Right forelimb (tissue), 1 donor: ENCODE data around the gene KRTAP5-1.
A peak's percentile ranks its signal among the peaks of the same experiment; 100 is the strongest.
"Not testable (repeated sequence)": the region's sequence is repeated elsewhere in the genome, so short reads cannot be mapped to it uniquely, and the experiment has no call there.

Experiments used
- DNase-seq: peaks from one replicate; pipeline ENCODE4 v3.0.0-alpha.2; 2018

KRTAP5-1 gene

GRCh38 chr11:1584661-1585370, at the start of gene KRTAP5-1:
KRTAP5-1 (minus strand) TSS chr11:1585283; CDS start chr11:1585249, 34 bp downstream.
- not testable (repeated sequence) for DNase-seq

GRCh38 chr11:1633864-1634263, 48.8 kb upstream of the KRTAP5-1 start:
- DNase-seq, result no peak

GRCh38 chr11:1632053-1632714, 47.1 kb upstream of the KRTAP5-1 start:
- no peak for DNase-seq

GRCh38 chr11:1631066-1631568, 46.0 kb upstream of the KRTAP5-1 start:
- DNase-seq, result no peak

- no peak for DNase-seq
These were observed 45.2 kb upstream of the KRTAP5-1 start for GRCh38 chr11:1630271-1630670.

- DNase-seq, result no peak
These were observed 44.5 kb upstream of the KRTAP5-1 start, which contains the start of gene KRTAP5-5 for GRCh38 chr11:1629326-1630185. KRTAP5-5 (plus strand) TSS chr11:1629775; CDS start chr11:1629841, 66 bp downstream.

- DNase-seq, result peak; percentile 59
These were observed 43.6 kb upstream of the KRTAP5-1 start for GRCh38 chr11:1628506-1629325.

GRCh38 chr11:1625541-1625940, 40.5 kb upstream of the KRTAP5-1 start:
- DNase-seq, result no peak

- no peak for DNase-seq
These were observed 39.5 kb upstream of the KRTAP5-1 start for GRCh38 chr11:1624621-1625020.

- no peak for DNase-seq
These were observed 38.6 kb upstream of the KRTAP5-1 start for GRCh38 chr11:1623716-1624115.

- no peak for DNase-seq
These were observed 37.0 kb upstream of the KRTAP5-1 start, which contains the start of gene KRTAP5-4 for GRCh38 chr11:1622086-1622485. KRTAP5-4 (minus strand) TSS chr11:1622138; CDS start chr11:1622093, 45 bp downstream.

GRCh38 chr11:1619449-1619848, 34.4 kb upstream of the KRTAP5-1 start:
- no peak for DNase-seq

- DNase-seq, result no peak
These were observed 33.1 kb upstream of the KRTAP5-1 start for GRCh38 chr11:1618231-1618630.

GRCh38 chr11:1608363-1608762, 23.3 kb upstream of the KRTAP5-1 start, which contains the start of gene KRTAP5-3:
KRTAP5-3 (minus strand) TSS chr11:1608463; CDS start chr11:1608385, 78 bp downstream.
- DNase-seq, result no peak

GRCh38 chr11:1607901-1608300, 22.8 kb upstream of the KRTAP5-1 start:
- DNase-seq, result not testable (repeated sequence)

- not testable (repeated sequence) for DNase-seq
These were observed 22.2 kb upstream of the KRTAP5-1 start for GRCh38 chr11:1607156-1607845.

- DNase-seq, result not testable (repeated sequence)
These were observed 20.8 kb upstream of the KRTAP5-1 start for GRCh38 chr11:1605923-1606322.

GRCh38 chr11:1604711-1605110, 19.6 kb upstream of the KRTAP5-1 start:
- no peak for DNase-seq

GRCh38 chr11:1604181-1604580, 19.1 kb upstream of the KRTAP5-1 start:
- DNase-seq, result no peak

GRCh38 chr11:1603629-1604028, 18.5 kb upstream of the KRTAP5-1 start:
- DNase-seq, result no peak

- not testable (repeated sequence) for DNase-seq
These were observed 16.6 kb upstream of the KRTAP5-1 start for GRCh38 chr11:1601663-1602062.
